Measurements from ENCODE around the gene PPARA.

PPARA gene

GRCh38 chr22:46124383-46125144 lies 25.8 kb upstream of the PPARA start:
- Histone ChIP-seq H3K36me3 (replicated peaks; ENCODE audit: insufficient read depth, low read length) (no peaks in the 10 kb centered on the region), H3K27me3 (replicated peaks; ENCODE audit: insufficient read depth, low read length) (peaks cover 17% of the 10 kb centered on the region; the same call in 1 of the 2 replicates), H2AFZ (ENCODE audit: low read length) (no peak overlapping the region), H3K9ac (ENCODE audit: low read length) (no peak overlapping the region), H4K20me1 (ENCODE audit: insufficient read depth, low read length) (no peaks in the 10 kb centered on the region), H3K4me3 (ENCODE audit: low read length) (no peak overlapping the region), H3K4me2 (ENCODE audit: low read depth, low read length) (no peak overlapping the region), H3K9me3 (replicated peaks; ENCODE audit: insufficient read depth, low read length) (no peaks in the 10 kb centered on the region), H3K9me2 (replicated peaks; ENCODE audit: insufficient read depth, low read length) (no peaks in the 10 kb centered on the region), H3K4me1 (ENCODE audit: low read length) (no peaks in the 10 kb centered on the region), H3F3A (ENCODE audit: insufficient read depth, low read length) (no peaks in the 10 kb centered on the region), H3K27ac (ENCODE audit: low read length) (no peak overlapping the region), H3K79me2 (ENCODE audit: low read length) (no peaks in the 10 kb centered on the region)
- no peak for DNase-seq
- no peak for TF ChIP-seq EZH2phosphoT487 (IDR thresholded peaks at IDR 0.05; ENCODE audit: low read length)
- no peak for TF ChIP-seq CTCF (IDR thresholded peaks at IDR 0.05; ENCODE audit: low read length)
- no peak for TF ChIP-seq EZH2 (optimal IDR thresholded peaks at IDR 0.05; ENCODE audit: low read depth, low read length)

- H3F3A ChIP-seq (ENCODE audit: insufficient read depth, low read length) = no peaks in the 10 kb centered on the region
- H3K4me1 ChIP-seq (ENCODE audit: low read length) = no peaks in the 10 kb centered on the region
- H2AFZ ChIP-seq (ENCODE audit: low read length) = no peak overlapping the region
- no peaks in the 10 kb centered on the region for H3K9me3 ChIP-seq (replicated peaks; ENCODE audit: insufficient read depth, low read length)
- H3K79me2 ChIP-seq (ENCODE audit: low read length) = no peaks in the 10 kb centered on the region
- H3K4me2 ChIP-seq (ENCODE audit: low read depth, low read length) = no peak overlapping the region
- no peak overlapping the region for H3K4me3 ChIP-seq (ENCODE audit: low read length)
- H3K27me3 ChIP-seq (replicated peaks; ENCODE audit: insufficient read depth, low read length) = peaks cover 10% of the 10 kb centered on the region; the same call in 1 of the 2 replicates
- no peaks in the 10 kb centered on the region for H4K20me1 ChIP-seq (ENCODE audit: insufficient read depth, low read length)
- H3K36me3 ChIP-seq (replicated peaks; ENCODE audit: insufficient read depth, low read length) = no peaks in the 10 kb centered on the region
- no peaks in the 10 kb centered on the region for H3K9me2 ChIP-seq (replicated peaks; ENCODE audit: insufficient read depth, low read length)
- TF ChIP-seq CTCF (IDR thresholded peaks at IDR 0.05; ENCODE audit: low read length) (no peak), EZH2 (optimal IDR thresholded peaks at IDR 0.05; ENCODE audit: low read depth, low read length) (no peak), EZH2phosphoT487 (IDR thresholded peaks at IDR 0.05; ENCODE audit: low read length) (no peak)
- no peak overlapping the region for H3K9ac ChIP-seq (ENCODE audit: low read length)
- no peak for DNase-seq
- no peak overlapping the region for H3K27ac ChIP-seq (ENCODE audit: low read length)
Measured at GRCh38 chr22:46125311-46125710, 25.0 kb upstream of the PPARA start.

- Histone ChIP-seq H3K27ac (ENCODE audit: low read length) (no peak overlapping the region), H3K9me3 (replicated peaks; ENCODE audit: insufficient read depth, low read length) (no peaks in the 10 kb centered on the region), H3K4me1 (ENCODE audit: low read length) (no peaks in the 10 kb centered on the region), H3F3A (ENCODE audit: insufficient read depth, low read length) (no peaks in the 10 kb centered on the region), H3K9ac (ENCODE audit: low read length) (no peak overlapping the region), H3K36me3 (replicated peaks; ENCODE audit: insufficient read depth, low read length) (no peaks in the 10 kb centered on the region), H3K4me2 (ENCODE audit: low read depth, low read length) (no peak overlapping the region), H3K9me2 (replicated peaks; ENCODE audit: insufficient read depth, low read length) (no peaks in the 10 kb centered on the region), H3K4me3 (ENCODE audit: low read length) (no peak overlapping the region), H3K27me3 (replicated peaks; ENCODE audit: insufficient read depth, low read length) (peaks cover 10% of the 10 kb centered on the region; the same call in 1 of the 2 replicates), H2AFZ (ENCODE audit: low read length) (no peak overlapping the region), H3K79me2 (ENCODE audit: low read length) (no peaks in the 10 kb centered on the region), H4K20me1 (ENCODE audit: insufficient read depth, low read length) (no peaks in the 10 kb centered on the region)
- TF ChIP-seq EZH2 (optimal IDR thresholded peaks at IDR 0.05; ENCODE audit: low read depth, low read length) (no peak), CTCF (IDR thresholded peaks at IDR 0.05; ENCODE audit: low read length) (no peak), EZH2phosphoT487 (IDR thresholded peaks at IDR 0.05; ENCODE audit: low read length) (no peak)
- DNase-seq = no peak
Measured at GRCh38 chr22:46125816-46126765, 24.2 kb upstream of the PPARA start.

All from MM.1S (cell line).